ENCODE results near the gene TRIM24. TPM values are rescaled to one million over a fixed set of nuclear protein-coding genes. Genes with fewer than 3 reads are reported as not detected.

Gene TRIM24
- total RNA-seq, 3 donors from 2014 or later = 17.5 to 21.2 (median 18.9) TPM

GRCh38 chr7:138618933-138619332, 158.9 kb downstream of the TRIM24 start:
- ATAC-seq (no peak), DNase-seq (no peak)
- no peak for TF ChIP-seq CTCF (IDR thresholded peaks at IDR 0.05)
- Histone ChIP-seq H3K4me1 (ENCODE audit: low read depth) (no peaks in the 10 kb centered on the region), H3K36me3 (ENCODE audit: low read depth) (no peaks in the 10 kb centered on the region), H3K4me3 (no peak overlapping the region), H3K9me3 (no peaks in the 10 kb centered on the region)
- intact Hi-C loops (cut with DNase I, micrococcal nuclease) = no loop called here

DNA sequence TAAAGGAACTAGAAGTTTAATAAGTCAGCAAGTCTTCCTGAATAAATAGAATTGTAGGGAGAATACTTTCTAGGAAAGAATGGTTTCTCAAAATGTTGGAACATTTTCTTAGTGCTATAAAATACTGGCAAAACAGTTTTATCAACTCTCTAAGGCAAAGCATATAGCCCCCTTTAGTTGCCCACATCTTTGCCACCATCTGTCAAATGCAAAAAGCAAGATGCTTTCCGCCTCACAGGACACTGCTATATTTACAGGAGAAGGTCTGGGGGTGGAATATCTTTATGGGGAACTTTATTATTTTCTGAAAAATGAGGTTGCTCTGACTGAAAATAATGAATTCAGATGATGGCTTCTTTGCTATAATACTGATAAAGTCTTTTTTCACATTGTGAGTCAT, 162.8 kb downstream of the TRIM24 start:
- intact Hi-C loops (cut with DNase I, micrococcal nuclease) = no loop called here
- TF ChIP-seq CTCF (IDR thresholded peaks at IDR 0.05) = no peak
- Histone ChIP-seq H3K4me1 (ENCODE audit: low read depth) (no peaks in the 10 kb centered on the region), H3K9me3 (no peaks in the 10 kb centered on the region), H3K4me3 (no peak overlapping the region), H3K36me3 (ENCODE audit: low read depth) (no peaks in the 10 kb centered on the region)
- no peak for ATAC-seq
- DNase-seq = no peak

DNA sequence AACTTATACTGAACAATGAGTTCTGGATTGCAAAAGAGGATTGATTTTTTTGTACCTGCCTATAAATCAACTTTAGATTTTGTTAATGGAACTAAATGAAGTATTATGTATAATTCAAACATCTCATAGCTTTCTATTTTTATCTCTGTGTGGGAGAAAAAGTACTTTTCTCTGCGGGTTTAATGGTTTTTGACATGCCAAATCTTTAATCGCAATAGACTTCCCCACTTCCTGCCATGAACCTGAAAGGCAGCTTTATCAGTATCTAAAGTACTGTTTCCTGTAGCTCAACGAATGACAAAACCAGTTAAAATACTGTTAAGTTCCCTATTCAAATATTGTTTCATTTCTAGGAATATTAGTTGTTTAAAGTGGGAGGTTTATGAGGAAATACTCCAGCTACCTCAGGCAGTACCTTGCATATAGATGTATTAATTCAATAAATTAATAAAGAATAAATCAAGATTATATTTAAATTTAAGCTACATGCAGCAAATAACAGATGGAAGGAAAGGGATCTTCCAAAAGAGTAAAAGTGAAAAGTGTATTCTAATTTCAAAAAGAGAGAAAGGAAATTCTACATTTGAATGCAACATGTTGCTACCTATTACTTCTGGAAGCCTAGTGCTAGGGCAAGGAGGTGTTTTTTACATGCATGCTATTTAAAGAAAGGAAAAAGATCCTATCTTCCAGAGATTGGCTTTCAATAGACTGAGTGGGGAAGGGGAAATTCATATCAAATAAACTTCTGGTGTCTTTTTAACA, 165.2 kb downstream of the TRIM24 start:
- no peak for TF ChIP-seq CTCF (IDR thresholded peaks at IDR 0.05)
- ATAC-seq = no peak
- H3K4me3 ChIP-seq = no peak overlapping the region
- H3K4me1 ChIP-seq (ENCODE audit: low read depth) = no peaks in the 10 kb centered on the region
- H3K9me3 ChIP-seq = no peaks in the 10 kb centered on the region
- intact Hi-C loops (cut with DNase I, micrococcal nuclease) = no loop called here
- DNase-seq = no peak
- no peaks in the 10 kb centered on the region for H3K36me3 ChIP-seq (ENCODE audit: low read depth)

DNA sequence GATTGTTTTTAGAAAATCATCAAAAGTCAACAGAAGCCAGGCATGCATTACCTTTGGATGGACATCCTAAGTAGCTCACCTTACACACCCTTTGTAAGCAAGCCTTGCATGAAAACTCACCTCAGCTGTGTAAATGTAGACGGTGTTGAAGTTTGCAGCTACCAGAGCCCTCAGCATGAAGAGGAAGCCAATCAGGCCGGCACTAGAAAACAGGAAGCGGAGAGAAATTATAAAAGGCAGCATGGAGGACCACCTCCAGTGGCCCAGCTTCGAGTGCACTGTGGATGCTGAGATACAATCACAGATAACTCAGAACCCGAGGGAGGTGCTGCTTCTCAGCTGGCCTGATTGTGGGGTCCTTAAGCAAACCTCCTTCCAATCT, 165.8 kb downstream of the TRIM24 start:
- DNase-seq = no peak
- TF ChIP-seq CTCF (IDR thresholded peaks at IDR 0.05) = no peak
- intact Hi-C loops (cut with DNase I, micrococcal nuclease) = no loop called here

DNA sequence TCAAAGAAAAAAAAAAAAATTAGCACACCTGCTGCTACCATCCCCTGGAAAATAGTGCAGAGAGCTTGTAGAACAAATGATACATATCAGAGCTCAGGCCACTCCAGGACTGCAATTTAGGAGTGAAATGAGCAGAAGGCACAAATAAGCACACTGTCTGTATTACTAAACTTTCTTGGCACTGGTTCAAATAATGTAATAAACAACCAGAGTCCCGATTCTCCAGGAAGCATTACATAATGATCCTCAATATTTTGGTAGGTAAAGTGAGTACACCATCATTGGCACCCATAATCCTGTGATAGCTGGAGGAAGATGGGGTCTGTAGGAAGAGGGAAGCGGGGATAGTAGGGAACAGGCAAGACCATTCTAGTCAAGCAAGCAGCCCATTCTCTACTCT, 166.8 kb downstream of the TRIM24 start:
- DNase-seq (no peak), ATAC-seq (no peak)
- intact Hi-C loops (cut with DNase I, micrococcal nuclease) = no loop called here
- TF ChIP-seq CTCF (IDR thresholded peaks at IDR 0.05) = no peak
- no peak overlapping the region for H3K4me3 ChIP-seq
- no peaks in the 10 kb centered on the region for H3K4me1 ChIP-seq (ENCODE audit: low read depth)
- no peaks in the 10 kb centered on the region for H3K36me3 ChIP-seq (ENCODE audit: low read depth)
- H3K9me3 ChIP-seq = no peaks in the 10 kb centered on the region

More for the DNA sequence above, 165.8 kb downstream of the TRIM24 start:
- Histone ChIP-seq H3K36me3 (ENCODE audit: low read depth) (no peaks in the 10 kb centered on the region), H3K9me3 (no peaks in the 10 kb centered on the region), H3K4me3 (no peak overlapping the region), H3K4me1 (ENCODE audit: low read depth) (no peaks in the 10 kb centered on the region)
- no peak for ATAC-seq

Data from mucosa of descending colon (tissue), 3 donors.